ENCODE measurements around the gene ZMYND11.

GRCh38 chr10:226018-226417 is 90.8 kb downstream of the ZMYND11 start:
- TF ChIP-seq CHD2 (IDR thresholded peaks at IDR 0.05; ENCODE audit: low read depth, low read length) (no peak), CTCF (CRISPR knock-in tag; IDR thresholded peaks at IDR 0.05) (no peak), RNF2 (conservative IDR thresholded peaks at IDR 0.05; ENCODE audit: low read depth) (no peak)

All from HepG2 (cell line).